Measurements from ENCODE around the gene SLC8A2. TPM values are rescaled to one million over a fixed set of nuclear protein-coding genes. Genes with fewer than 3 reads are reported as not detected.

Gene SLC8A2
- total RNA-seq, 4 donors from 2014 or later = 0.82 to 36.4 (median 9.6) TPM

- WGBS, 2 donors (ENCODE audit: low coverage in 1 of 2) = 32 to 40% methylated on average over 8 of the region's 8 CpGs
- TF ChIP-seq EP300 (IDR thresholded peaks at IDR 0.05; ENCODE audit: low read depth) = no peak
- no peak for TF ChIP-seq CTCF (IDR thresholded peaks at IDR 0.05)
- no peak for TF ChIP-seq POLR2A (IDR thresholded peaks at IDR 0.05)
- no peak for TF ChIP-seq POLR2AphosphoS5 (IDR thresholded peaks at IDR 0.05)
- peaks cover 33 to 64% (median 45%) of the 10 kb centered on the region in 4 donors for H3K4me1 ChIP-seq
- in situ Hi-C loops (cut with MboI; ENCODE audit: low pct_ligation_motif_present in 1 of 4, low pct_unique_long_range_greater_than_20kb in 1 of 4, low sequenced_read_pairs in 3 of 4) = loop anchor here in 3 of 4 donors (5.0 to 10.0 kb wide), 3 partner anchors 78 to 94 kb away; partner anchors contain the start of gene BICRA (in 2 of the 3)
- H3K9me3 ChIP-seq = no peaks in the 10 kb centered on the region
- intact Hi-C loops (cut with DNase I; ENCODE audit: low total_unique reads) = loop anchor here (10.0 kb wide), 2 partner anchors 192 to 272 kb away; no protein-coding TSS in a partner anchor
- H3K27me3 ChIP-seq = no peaks in the 10 kb centered on the region
- DNase-seq = no peak
- peak overlapping the region in 3 of 4 donors; percentile 82 to 98 (median 95) for H3K4me3 ChIP-seq
- H3K27ac ChIP-seq = peak overlapping the region; percentile 84 to 99 (median 97)
- H3K36me3 ChIP-seq = no peaks in the 10 kb centered on the region
Measured at GRCh38 chr19:47512948-47513319, 41.2 kb upstream of the SLC8A2 start.

- peak overlapping the region; percentile 84 to 99 (median 97) for H3K27ac ChIP-seq
- TF ChIP-seq POLR2AphosphoS5 (IDR thresholded peaks at IDR 0.05) = peak in 1 of 3 donors; percentile 60
- no peak for TF ChIP-seq CTCF (IDR thresholded peaks at IDR 0.05)
- peak; percentile 62 for TF ChIP-seq POLR2A (IDR thresholded peaks at IDR 0.05)
- TF ChIP-seq EP300 (IDR thresholded peaks at IDR 0.05; ENCODE audit: low read depth) = no peak
- WGBS, 2 donors (ENCODE audit: low coverage in 1 of 2) = 38 to 41% methylated on average over 3 to 11 of the region's 11 CpGs
- peak; percentile 77 for DNase-seq
- H3K4me1 ChIP-seq = peaks cover 33 to 69% (median 47%) of the 10 kb centered on the region in 4 donors
- in situ Hi-C loops (cut with MboI; ENCODE audit: low pct_ligation_motif_present in 1 of 4, low pct_unique_long_range_greater_than_20kb in 1 of 4, low sequenced_read_pairs in 3 of 4) (loop anchor here in 3 of 4 donors (5.0 to 10.0 kb wide), 3 partner anchors 78 to 95 kb away; partner anchors contain the start of gene BICRA (in 2 of the 3)), intact Hi-C loops (cut with DNase I; ENCODE audit: low total_unique reads) (loop anchor here (10.0 kb wide), 2 partner anchors 192 to 272 kb away; no protein-coding TSS in a partner anchor)
- peak overlapping the region in 3 of 4 donors; percentile 82 to 98 (median 95) for H3K4me3 ChIP-seq
- H3K36me3 ChIP-seq = no peaks in the 10 kb centered on the region
- H3K9me3 ChIP-seq = no peaks in the 10 kb centered on the region
- H3K27me3 ChIP-seq = no peaks in the 10 kb centered on the region
Measured at GRCh38 chr19:47512183-47512947, 40.7 kb upstream of the SLC8A2 start.

GRCh38 chr19:47511681-47512080 is 40.0 kb upstream of the SLC8A2 start:
- Histone ChIP-seq H3K9me3 (no peaks in the 10 kb centered on the region), H3K36me3 (no peaks in the 10 kb centered on the region), H3K27ac (peak overlapping the region; percentile 84 to 99 (median 97)), H3K4me1 (peaks cover 33 to 76% (median 47%) of the 10 kb centered on the region in 4 donors), H3K4me3 (peak overlapping the region in 1 of 4 donors; percentile 95), H3K27me3 (no peaks in the 10 kb centered on the region)
- TF ChIP-seq CTCF (IDR thresholded peaks at IDR 0.05) = no peak
- no peak for TF ChIP-seq POLR2A (IDR thresholded peaks at IDR 0.05)
- no peak for TF ChIP-seq POLR2AphosphoS5 (IDR thresholded peaks at IDR 0.05)
- TF ChIP-seq EP300 (IDR thresholded peaks at IDR 0.05; ENCODE audit: low read depth) = no peak
- in situ Hi-C loops (cut with MboI; ENCODE audit: low pct_ligation_motif_present in 1 of 4, low pct_unique_long_range_greater_than_20kb in 1 of 4, low sequenced_read_pairs in 3 of 4) (loop anchor here in 3 of 4 donors (5.0 to 10.0 kb wide), 3 partner anchors 77 to 96 kb away; partner anchors contain the start of gene BICRA (in 2 of the 3)), intact Hi-C loops (cut with DNase I; ENCODE audit: low total_unique reads) (loop anchor here (10.0 kb wide), 2 partner anchors 193 to 273 kb away; no protein-coding TSS in a partner anchor)
- DNase-seq = no peak
- 52% methylated on average over 7 of the region's 7 CpGs; no CpG with 5 or more reads in 1 of the 2 donors for WGBS, 2 donors (ENCODE audit: low coverage in 1 of 2)

GRCh38 chr19:47511128-47511517 is 39.4 kb upstream of the SLC8A2 start:
- TF ChIP-seq CTCF (IDR thresholded peaks at IDR 0.05) (no peak), EP300 (IDR thresholded peaks at IDR 0.05; ENCODE audit: low read depth) (no peak)
- Histone ChIP-seq H3K4me3 (peak overlapping the region in 1 of 4 donors; percentile 95), H3K36me3 (no peaks in the 10 kb centered on the region), H3K4me1 (peaks cover 33 to 73% (median 46%) of the 10 kb centered on the region in 4 donors), H3K9me3 (no peaks in the 10 kb centered on the region), H3K27ac (peak overlapping the region; percentile 84 to 99 (median 97)), H3K27me3 (no peaks in the 10 kb centered on the region)
- no peak for DNase-seq
- in situ Hi-C loops (cut with MboI; ENCODE audit: low pct_ligation_motif_present in 1 of 4, low pct_unique_long_range_greater_than_20kb in 1 of 4, low sequenced_read_pairs in 3 of 4) (loop anchor here in 3 of 4 donors (5.0 to 10.0 kb wide), 3 partner anchors 76 to 96 kb away; partner anchors contain the start of gene BICRA (in 2 of the 3)), intact Hi-C loops (cut with DNase I; ENCODE audit: low total_unique reads) (loop anchor here (10.0 kb wide), 2 partner anchors 194 to 274 kb away; no protein-coding TSS in a partner anchor)
- 84% methylated on average over 6 of the region's 6 CpGs; no CpG with 5 or more reads in 1 of the 2 donors for WGBS, 2 donors (ENCODE audit: low coverage in 1 of 2)

All from transverse colon (tissue), 4 donors.